OCI-LY3 (cell line): ENCODE results near the gene SNHG17.
"Not testable (repeated sequence)": the region's sequence is repeated elsewhere in the genome, so short reads cannot be mapped to it uniquely, and the experiment has no call there.

ENCODE experiments used
- EZH2phosphoT487 ChIP-seq: fragments of 200-600 bp; shearing (Covaris generic); IDR thresholded peaks from 2 replicates; pipeline ENCODE4 v1.6.1; 2018; ENCODE audit warnings: antibody characterized with exemption, mixed run types, low read depth
- TF ChIP-seq, protein P1 (sequence below): fragments of 200-600, 300-600 bp; sonication (generic); IDR thresholded peaks from 2 replicates; pipeline ENCODE4 v1.5.1; 2014; ENCODE audit warnings: antibody characterized with exemption, low read length, low read depth

DNA sequence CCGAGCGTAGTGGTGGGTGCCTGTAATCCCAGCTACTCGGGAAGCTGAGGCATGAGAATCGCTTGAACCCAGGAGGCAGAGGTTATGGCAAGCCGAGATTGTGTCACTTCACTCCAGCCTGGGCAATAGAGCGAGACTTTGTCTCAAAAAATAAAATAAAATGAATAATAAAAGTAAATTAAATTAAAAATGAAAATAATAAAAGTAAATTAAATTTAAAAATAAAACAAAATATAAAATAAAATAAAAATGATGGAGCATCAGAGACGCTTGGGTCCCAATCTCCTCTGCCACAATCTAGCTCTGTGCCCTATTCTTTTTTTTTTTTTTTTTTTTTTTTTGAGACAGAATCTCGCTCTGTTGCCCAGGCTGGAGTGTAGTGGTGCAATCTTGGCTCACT lies 6.0 kb upstream of the SNHG17 start:
- TF ChIP-seq, protein P1, sequence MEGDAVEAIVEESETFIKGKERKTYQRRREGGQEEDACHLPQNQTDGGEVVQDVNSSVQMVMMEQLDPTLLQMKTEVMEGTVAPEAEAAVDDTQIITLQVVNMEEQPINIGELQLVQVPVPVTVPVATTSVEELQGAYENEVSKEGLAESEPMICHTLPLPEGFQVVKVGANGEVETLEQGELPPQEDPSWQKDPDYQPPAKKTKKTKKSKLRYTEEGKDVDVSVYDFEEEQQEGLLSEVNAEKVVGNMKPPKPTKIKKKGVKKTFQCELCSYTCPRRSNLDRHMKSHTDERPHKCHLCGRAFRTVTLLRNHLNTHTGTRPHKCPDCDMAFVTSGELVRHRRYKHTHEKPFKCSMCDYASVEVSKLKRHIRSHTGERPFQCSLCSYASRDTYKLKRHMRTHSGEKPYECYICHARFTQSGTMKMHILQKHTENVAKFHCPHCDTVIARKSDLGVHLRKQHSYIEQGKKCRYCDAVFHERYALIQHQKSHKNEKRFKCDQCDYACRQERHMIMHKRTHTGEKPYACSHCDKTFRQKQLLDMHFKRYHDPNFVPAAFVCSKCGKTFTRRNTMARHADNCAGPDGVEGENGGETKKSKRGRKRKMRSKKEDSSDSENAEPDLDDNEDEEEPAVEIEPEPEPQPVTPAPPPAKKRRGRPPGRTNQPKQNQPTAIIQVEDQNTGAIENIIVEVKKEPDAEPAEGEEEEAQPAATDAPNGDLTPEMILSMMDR = not testable (repeated sequence)
- TF ChIP-seq EZH2phosphoT487 = not testable (repeated sequence)
